GM23338 (cell line): ENCODE measurements around the gene SLC7A5.

Experiments used
- CREB1 ChIP-seq: fragments of 250-450 bp; sonication (Bioruptor Pico); IDR thresholded peaks from 2 replicates; pipeline ENCODE4 v1.5.0; 2020; ENCODE audit warnings: low read depth, mild to moderate bottlenecking, moderate library complexity
- CTCF ChIP-seq, 2 experiments: fragments of 200-600 bp in 1 of 2; sonication (generic) in 1 of 2; conservative IDR thresholded peaks; 2 replicates each; pipeline versions ENCODE4 v1.5.1 to v1.6.1; 2016 to 2017; ENCODE audit warnings: antibody characterized with exemption in 2 of 2, low read depth in 2 of 2, mild to moderate bottlenecking in 2 of 2, moderate library complexity in 1 of 2
- EZH2 ChIP-seq: fragments of 200-600 bp; sonication (generic); IDR thresholded peaks from one replicate; pipeline ENCODE4 v1.8.0; 2017; ENCODE audit warnings: antibody characterized with exemption, mild to moderate bottlenecking, low read depth; ENCODE audit not compliant: unreplicated experiment
- EZH2phosphoT487 ChIP-seq: fragments of 200-600 bp; sonication (generic); IDR thresholded peaks from one replicate; pipeline ENCODE4 v1.8.1; 2018; ENCODE audit warnings: antibody characterized with exemption; ENCODE audit not compliant: unreplicated experiment
- JUNB ChIP-seq: IDR thresholded peaks from one replicate; pipeline ENCODE4 v1.6.1; 2016; ENCODE audit warnings: antibody characterized with exemption; ENCODE audit not compliant: unreplicated experiment
- NANOG ChIP-seq: IDR thresholded peaks from 2 replicates; pipeline ENCODE4 v1.6.1; 2016; ENCODE audit warnings: antibody characterized with exemption, borderline replicate concordance
- POLR2AphosphoS5 ChIP-seq: IDR thresholded peaks from 2 replicates; pipeline ENCODE4 v1.6.1; 2016; ENCODE audit warnings: antibody characterized with exemption, low read depth
- ZNF114 ChIP-seq: fragments of 250-450 bp; sonication (Bioruptor Pico); IDR thresholded peaks from 2 replicates; pipeline ENCODE4 v1.5.0; 2020; ENCODE audit warnings: mild to moderate bottlenecking, moderate library complexity
- TF ChIP-seq, protein P1 (sequence below): IDR thresholded peaks from one replicate; pipeline ENCODE4 v1.6.1; 2018; ENCODE audit warnings: antibody characterized with exemption; ENCODE audit not compliant: unreplicated experiment

GRCh38 chr16:87806641-87807546, 62.4 kb downstream of the SLC7A5 start:
- no peak for TF ChIP-seq CTCF (conservative IDR thresholded peaks at IDR 0.05; ENCODE audit: low read depth in 2 of 2)
- TF ChIP-seq EZH2phosphoT487, result no peak
- TF ChIP-seq, protein P1, sequence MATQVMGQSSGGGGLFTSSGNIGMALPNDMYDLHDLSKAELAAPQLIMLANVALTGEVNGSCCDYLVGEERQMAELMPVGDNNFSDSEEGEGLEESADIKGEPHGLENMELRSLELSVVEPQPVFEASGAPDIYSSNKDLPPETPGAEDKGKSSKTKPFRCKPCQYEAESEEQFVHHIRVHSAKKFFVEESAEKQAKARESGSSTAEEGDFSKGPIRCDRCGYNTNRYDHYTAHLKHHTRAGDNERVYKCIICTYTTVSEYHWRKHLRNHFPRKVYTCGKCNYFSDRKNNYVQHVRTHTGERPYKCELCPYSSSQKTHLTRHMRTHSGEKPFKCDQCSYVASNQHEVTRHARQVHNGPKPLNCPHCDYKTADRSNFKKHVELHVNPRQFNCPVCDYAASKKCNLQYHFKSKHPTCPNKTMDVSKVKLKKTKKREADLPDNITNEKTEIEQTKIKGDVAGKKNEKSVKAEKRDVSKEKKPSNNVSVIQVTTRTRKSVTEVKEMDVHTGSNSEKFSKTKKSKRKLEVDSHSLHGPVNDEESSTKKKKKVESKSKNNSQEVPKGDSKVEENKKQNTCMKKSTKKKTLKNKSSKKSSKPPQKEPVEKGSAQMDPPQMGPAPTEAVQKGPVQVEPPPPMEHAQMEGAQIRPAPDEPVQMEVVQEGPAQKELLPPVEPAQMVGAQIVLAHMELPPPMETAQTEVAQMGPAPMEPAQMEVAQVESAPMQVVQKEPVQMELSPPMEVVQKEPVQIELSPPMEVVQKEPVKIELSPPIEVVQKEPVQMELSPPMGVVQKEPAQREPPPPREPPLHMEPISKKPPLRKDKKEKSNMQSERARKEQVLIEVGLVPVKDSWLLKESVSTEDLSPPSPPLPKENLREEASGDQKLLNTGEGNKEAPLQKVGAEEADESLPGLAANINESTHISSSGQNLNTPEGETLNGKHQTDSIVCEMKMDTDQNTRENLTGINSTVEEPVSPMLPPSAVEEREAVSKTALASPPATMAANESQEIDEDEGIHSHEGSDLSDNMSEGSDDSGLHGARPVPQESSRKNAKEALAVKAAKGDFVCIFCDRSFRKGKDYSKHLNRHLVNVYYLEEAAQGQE, result no peak
- no peak for TF ChIP-seq EZH2
- TF ChIP-seq POLR2AphosphoS5, result no peak
- no peak for TF ChIP-seq CREB1 (CRISPR knock-in tag)
- TF ChIP-seq ZNF114, result no peak
- no peak for TF ChIP-seq JUNB
- TF ChIP-seq NANOG, result no peak
